ENCODE measurements around the gene ANKRD13A. TPM values are rescaled to one million over a fixed set of nuclear protein-coding genes. Genes with fewer than 3 reads are reported as not detected.
A peak's percentile ranks its signal among the peaks of the same experiment; 100 is the strongest.

The ANKRD13A gene
- total RNA-seq, 1 donor from 2014 or later: 55.4 TPM

DNA sequence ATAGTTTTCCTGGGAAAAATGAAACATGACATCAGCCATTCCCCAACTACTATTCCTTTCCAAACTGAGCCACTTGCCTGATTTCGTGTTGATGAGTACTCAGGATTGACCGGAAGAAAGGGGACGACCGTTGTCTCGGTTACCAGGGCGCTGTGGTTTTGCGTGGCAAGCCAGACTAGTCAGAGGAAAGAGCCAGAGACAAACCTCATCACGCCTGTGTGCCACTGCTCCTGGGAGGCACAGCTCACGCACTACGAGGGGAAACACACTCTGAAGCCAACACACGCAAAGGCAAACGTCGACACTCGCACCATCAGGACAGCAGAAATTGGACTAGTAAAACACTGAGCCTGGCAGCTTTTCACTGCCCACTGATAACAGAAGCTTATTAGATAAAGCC, 38.0 kb upstream of the ANKRD13A start:
- Mint-ChIP-seq H3K4me3 (ENCODE audit: unreplicated experiment) (peak overlapping the region; percentile 26), H3K9me3 (ENCODE audit: unreplicated experiment) (no peaks in the 10 kb centered on the region), H3K4me1 (ENCODE audit: unreplicated experiment) (no peaks in the 10 kb centered on the region), H3K27ac (ENCODE audit: unreplicated experiment) (no peak overlapping the region), H3K27me3 (ENCODE audit: unreplicated experiment) (no peaks in the 10 kb centered on the region), H3K36me3 (ENCODE audit: low read depth, unreplicated experiment) (peaks cover 44% of the 10 kb centered on the region)
- TF ChIP-seq, protein P1, sequence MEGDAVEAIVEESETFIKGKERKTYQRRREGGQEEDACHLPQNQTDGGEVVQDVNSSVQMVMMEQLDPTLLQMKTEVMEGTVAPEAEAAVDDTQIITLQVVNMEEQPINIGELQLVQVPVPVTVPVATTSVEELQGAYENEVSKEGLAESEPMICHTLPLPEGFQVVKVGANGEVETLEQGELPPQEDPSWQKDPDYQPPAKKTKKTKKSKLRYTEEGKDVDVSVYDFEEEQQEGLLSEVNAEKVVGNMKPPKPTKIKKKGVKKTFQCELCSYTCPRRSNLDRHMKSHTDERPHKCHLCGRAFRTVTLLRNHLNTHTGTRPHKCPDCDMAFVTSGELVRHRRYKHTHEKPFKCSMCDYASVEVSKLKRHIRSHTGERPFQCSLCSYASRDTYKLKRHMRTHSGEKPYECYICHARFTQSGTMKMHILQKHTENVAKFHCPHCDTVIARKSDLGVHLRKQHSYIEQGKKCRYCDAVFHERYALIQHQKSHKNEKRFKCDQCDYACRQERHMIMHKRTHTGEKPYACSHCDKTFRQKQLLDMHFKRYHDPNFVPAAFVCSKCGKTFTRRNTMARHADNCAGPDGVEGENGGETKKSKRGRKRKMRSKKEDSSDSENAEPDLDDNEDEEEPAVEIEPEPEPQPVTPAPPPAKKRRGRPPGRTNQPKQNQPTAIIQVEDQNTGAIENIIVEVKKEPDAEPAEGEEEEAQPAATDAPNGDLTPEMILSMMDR (IDR thresholded peaks at IDR 0.05; ENCODE audit: unreplicated experiment): no peak
- DNase-seq (ENCODE audit: low spot score): no peak

DNA sequence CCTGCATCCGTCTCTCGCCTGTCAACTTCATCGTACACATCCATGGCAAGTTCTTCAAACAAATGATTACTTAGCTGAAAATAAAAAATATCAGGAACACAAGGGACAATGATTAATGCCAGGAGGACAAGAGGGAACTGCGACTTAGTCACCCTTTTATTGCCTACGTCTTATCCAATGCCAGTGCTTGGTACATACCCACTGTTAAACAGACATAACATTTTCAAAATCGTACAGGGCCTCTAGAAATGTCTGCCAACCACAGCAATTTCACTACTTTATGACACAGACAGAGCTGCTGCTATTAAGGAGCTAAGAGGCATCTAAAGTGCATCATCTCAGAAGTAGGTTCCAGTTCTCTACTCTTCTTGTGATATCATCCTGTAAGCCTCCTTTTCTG, 37.6 kb upstream of the ANKRD13A start:
- H3K27ac Mint-ChIP-seq (ENCODE audit: unreplicated experiment): no peak overlapping the region
- no peaks in the 10 kb centered on the region for H3K4me1 Mint-ChIP-seq (ENCODE audit: unreplicated experiment)
- peaks cover 42% of the 10 kb centered on the region for H3K36me3 Mint-ChIP-seq (ENCODE audit: low read depth, unreplicated experiment)
- H3K27me3 Mint-ChIP-seq (ENCODE audit: unreplicated experiment): no peaks in the 10 kb centered on the region
- H3K9me3 Mint-ChIP-seq (ENCODE audit: unreplicated experiment): no peaks in the 10 kb centered on the region
- H3K4me3 Mint-ChIP-seq (ENCODE audit: unreplicated experiment): peak overlapping the region; percentile 26
- TF ChIP-seq, protein P1 (IDR thresholded peaks at IDR 0.05; ENCODE audit: unreplicated experiment): no peak
- no peak for DNase-seq (ENCODE audit: low spot score)

DNA sequence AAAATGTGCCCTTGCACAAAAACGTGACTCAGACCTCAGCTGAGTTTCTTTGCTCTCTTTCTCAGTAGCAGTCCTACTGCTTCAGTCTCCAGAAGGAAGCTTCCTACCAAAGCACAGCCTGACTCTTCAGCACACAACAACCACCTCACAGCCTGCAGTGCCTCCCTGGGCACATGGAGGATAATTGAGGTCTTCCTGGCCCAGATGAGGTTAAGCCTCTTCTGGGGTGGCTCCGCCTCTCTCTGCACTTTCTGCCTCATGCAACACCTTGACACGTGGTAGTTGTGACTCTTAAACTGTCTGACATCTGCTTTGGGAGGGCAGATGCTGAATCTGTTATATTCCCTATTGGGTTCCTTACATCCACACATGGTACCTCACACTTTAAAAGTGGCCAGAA, 36.8 kb upstream of the ANKRD13A start:
- no peak for DNase-seq (ENCODE audit: low spot score)
- TF ChIP-seq, protein P1 (IDR thresholded peaks at IDR 0.05; ENCODE audit: unreplicated experiment): no peak
- Mint-ChIP-seq H3K27ac (ENCODE audit: unreplicated experiment) (no peak overlapping the region), H3K27me3 (ENCODE audit: unreplicated experiment) (no peaks in the 10 kb centered on the region), H3K4me3 (ENCODE audit: unreplicated experiment) (no peak overlapping the region), H3K9me3 (ENCODE audit: unreplicated experiment) (no peaks in the 10 kb centered on the region), H3K4me1 (ENCODE audit: unreplicated experiment) (no peaks in the 10 kb centered on the region), H3K36me3 (ENCODE audit: low read depth, unreplicated experiment) (peaks cover 38% of the 10 kb centered on the region)

DNA sequence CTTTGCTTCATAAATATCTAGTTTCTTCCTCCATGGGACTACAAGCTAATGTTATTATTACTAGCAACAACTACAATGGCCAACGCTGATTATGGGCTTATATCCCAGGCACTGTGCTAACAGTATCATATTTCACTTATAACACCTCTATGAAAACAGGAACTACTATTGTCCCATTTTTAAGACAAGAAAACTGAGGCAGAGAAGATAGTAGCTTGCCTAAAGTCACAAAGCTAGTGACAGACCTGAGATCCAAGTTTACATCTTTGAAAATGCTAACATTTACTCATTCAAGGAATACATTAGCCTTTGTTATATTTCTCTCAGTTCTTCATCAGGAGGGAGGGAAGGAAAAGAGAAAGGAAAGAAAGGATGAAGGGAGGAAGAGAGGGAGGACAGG, 35.9 kb upstream of the ANKRD13A start:
- DNase-seq (ENCODE audit: low spot score): no peak
- no peak overlapping the region for H3K27ac Mint-ChIP-seq (ENCODE audit: unreplicated experiment)
- peaks cover 37% of the 10 kb centered on the region for H3K36me3 Mint-ChIP-seq (ENCODE audit: low read depth, unreplicated experiment)

DNA sequence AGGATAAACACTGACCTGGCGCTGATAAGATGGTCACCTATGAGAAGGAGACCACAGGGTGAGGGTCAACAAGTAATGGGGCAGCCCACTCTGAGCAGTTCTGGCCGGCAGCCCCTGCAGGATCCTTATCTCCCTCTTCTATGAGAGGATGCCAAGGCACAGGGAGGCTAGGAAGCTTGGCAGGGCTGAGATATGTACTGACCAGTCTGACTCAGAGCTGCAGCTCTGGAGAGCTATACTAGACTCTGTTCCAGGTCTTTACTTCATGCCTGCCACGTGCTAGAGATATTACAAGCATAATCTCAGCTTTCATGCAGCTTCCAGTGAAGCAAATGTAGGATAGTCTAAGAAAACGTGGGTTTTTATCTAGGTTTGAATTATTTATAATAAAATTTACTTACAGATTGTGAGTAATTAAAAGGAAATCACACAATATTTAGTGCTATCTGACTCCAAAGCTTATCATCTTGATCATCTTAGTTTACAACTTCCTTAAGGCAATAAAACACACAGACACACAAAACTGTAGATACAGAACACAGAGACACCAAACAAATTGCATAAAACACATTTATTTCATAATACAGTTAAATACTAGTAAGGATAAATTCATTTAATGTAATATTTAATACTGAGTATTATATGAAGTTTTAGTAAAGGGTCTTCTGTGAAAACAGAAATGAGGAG, 35.3 kb upstream of the ANKRD13A start:
- Mint-ChIP-seq H3K4me3 (ENCODE audit: unreplicated experiment) (peak overlapping the region; percentile 28), H3K27ac (ENCODE audit: unreplicated experiment) (no peak overlapping the region), H3K4me1 (ENCODE audit: unreplicated experiment) (no peaks in the 10 kb centered on the region), H3K36me3 (ENCODE audit: low read depth, unreplicated experiment) (peaks cover 32% of the 10 kb centered on the region), H3K9me3 (ENCODE audit: unreplicated experiment) (no peaks in the 10 kb centered on the region), H3K27me3 (ENCODE audit: unreplicated experiment) (no peaks in the 10 kb centered on the region)
- TF ChIP-seq, protein P1 (IDR thresholded peaks at IDR 0.05; ENCODE audit: unreplicated experiment): no peak
- DNase-seq (ENCODE audit: low spot score): no peak

More for the DNA sequence above, 35.9 kb upstream of the ANKRD13A start:
- H3K4me3 Mint-ChIP-seq (ENCODE audit: unreplicated experiment): no peak overlapping the region
- H3K4me1 Mint-ChIP-seq (ENCODE audit: unreplicated experiment): no peaks in the 10 kb centered on the region
- TF ChIP-seq, protein P1 (IDR thresholded peaks at IDR 0.05; ENCODE audit: unreplicated experiment): no peak
- H3K9me3 Mint-ChIP-seq (ENCODE audit: unreplicated experiment): no peaks in the 10 kb centered on the region
- H3K27me3 Mint-ChIP-seq (ENCODE audit: unreplicated experiment): no peaks in the 10 kb centered on the region
